Putamen (tissue), 1 donor: ENCODE results near the gene OR8A1.
"Not testable (repeated sequence)": the region's sequence is repeated elsewhere in the genome, so short reads cannot be mapped to it uniquely, and the experiment has no call there.

Experiments used
- DNase-seq: peaks from one replicate; pipeline ENCODE4 v3.0.0-alpha.2; 2016; ENCODE audit warnings: low spot score

OR8A1 gene

DNA sequence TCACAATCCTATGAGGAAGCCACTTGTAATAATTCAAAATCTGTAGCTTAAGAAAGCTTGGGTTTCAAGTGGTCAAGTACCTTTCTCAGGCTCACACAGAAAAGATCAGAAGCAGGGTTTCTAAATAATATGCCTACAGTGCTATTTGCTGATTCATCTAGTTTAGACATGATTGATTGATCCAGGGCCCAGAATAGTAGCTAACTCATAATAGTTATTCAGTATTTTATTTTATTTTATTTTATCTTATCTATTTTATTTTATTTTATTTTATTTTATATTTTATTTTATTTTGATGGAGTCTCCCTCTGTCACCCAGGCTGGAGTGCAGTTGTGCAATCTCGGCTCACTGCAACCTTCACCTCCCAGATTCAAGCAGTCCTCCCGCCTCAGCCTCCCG lies 25.5 kb downstream of the OR8A1 start:
- no peak for DNase-seq

DNA sequence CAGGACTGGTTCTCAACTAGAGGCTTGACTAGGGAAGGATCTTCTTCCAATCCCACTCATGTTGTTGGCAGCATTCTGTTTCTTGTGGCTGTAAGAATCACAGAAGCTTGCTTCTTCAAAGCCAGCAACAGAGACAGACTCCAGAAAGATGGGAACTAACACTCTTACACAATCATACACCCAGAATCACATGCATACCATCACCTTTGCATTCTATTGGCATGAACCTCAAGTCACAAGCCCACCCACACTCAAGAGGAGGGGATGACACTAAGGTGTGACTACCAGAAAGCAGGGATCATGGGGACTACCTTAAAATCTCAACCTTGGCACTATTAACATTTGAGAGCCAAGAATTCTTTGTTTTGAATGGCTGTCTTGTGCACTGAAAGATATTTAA lies 27.8 kb downstream of the OR8A1 start:
- DNase-seq: no peak

GRCh38 chr11:124600621-124601320 lies 31.0 kb downstream of the OR8A1 start:
- DNase-seq: no peak

DNA sequence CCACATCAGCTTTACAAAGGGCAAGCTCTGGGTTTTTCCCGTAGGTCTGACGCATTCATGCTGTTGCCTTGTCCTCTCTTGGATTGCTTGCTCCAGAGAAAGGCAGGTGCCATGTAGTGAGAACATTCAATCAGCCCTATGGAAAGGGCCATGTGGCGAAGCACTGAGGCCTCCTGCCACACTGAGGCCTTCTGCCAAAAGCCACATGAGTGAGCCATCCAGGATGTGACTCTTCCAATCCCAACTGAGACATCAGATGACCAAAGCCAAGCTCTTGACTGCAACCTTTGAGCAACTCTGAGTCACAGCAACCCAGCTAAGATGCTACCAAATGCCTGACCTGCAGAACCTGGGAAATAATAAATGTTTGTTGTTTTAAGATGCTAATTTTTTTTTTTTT lies 32.4 kb downstream of the OR8A1 start:
- DNase-seq: no peak

GRCh38 chr11:124602723-124603122 lies 32.9 kb downstream of the OR8A1 start:
- DNase-seq: not testable (repeated sequence)

GRCh38 chr11:124605719-124606118 lies 35.9 kb downstream of the OR8A1 start:
- no peak for DNase-seq

GRCh38 chr11:124608147-124608546 lies 38.4 kb downstream of the OR8A1 start:
- DNase-seq: no peak

- DNase-seq: no peak
These were observed 40.5 kb downstream of the OR8A1 start for GRCh38 chr11:124610295-124610694.

DNA sequence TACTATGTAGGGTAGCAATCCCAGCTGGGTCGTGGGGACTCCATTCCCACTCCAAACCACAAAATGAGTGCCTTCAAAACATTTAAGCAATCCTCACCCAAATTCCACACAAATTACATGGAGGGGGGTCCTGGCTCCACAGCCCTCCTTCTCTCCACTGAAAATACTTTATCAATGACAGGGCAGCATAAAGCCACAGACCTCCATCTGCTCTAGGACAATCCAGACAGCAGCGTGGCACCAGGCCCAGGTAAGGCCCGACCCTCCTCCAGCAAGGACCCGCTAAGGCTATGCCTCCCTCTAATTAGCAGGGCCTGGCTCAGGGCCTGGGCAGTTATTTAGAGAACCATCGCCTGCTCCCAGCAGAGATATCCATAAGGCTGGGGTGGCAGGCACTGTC lies 41.3 kb downstream of the OR8A1 start, which contains the start of gene PANX3:
Gene PANX3, plus strand, starts transcription at position 365 of the 400 bp plus-strand sequence. CDS start 129 bp downstream, outside the sequence.
- DNase-seq: no peak

DNA sequence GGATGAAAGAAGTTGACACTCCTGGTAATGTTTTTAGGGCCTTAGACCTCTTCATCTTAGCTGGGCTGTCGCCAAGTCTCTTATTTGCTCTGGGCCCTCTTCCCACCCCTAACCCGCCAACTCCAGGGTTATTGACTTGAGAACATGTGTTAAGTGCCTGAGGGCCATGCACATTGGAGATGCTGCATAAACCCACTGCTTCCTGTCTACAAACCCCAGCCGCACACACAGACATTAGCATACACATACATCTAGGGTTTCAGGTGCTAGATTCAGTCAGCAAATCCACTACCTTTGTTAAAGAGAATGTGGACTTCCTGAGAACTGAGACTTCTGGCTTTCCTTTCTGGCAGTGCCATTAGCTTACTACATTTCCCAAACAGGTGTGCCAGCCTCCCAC lies 42.2 kb downstream of the OR8A1 start:
- DNase-seq: no peak

GRCh38 chr11:124612567-124613246 lies 42.9 kb downstream of the OR8A1 start:
- DNase-seq: no peak

- DNase-seq: no peak
These were observed 49.1 kb downstream of the OR8A1 start for GRCh38 chr11:124618863-124619262.
